Ovary (tissue), 3 donors: ENCODE measurements around the gene PPFIA2.

Source experiments
- EP300 ChIP-seq: sonication (generic); formaldehyde crosslinking; IDR thresholded peaks from one replicate; pipeline ENCODE4 v1.6.1; 2017; ENCODE audit warnings: antibody characterized with exemption
- POLR2A ChIP-seq: fragments of 450-650 bp; IDR thresholded peaks from one replicate; pipeline ENCODE4 v1.6.1; 2017; ENCODE audit warnings: antibody characterized with exemption, mild to moderate bottlenecking, moderate library complexity
- TF ChIP-seq, protein P1 (sequence below), 3 donors: fragments of 450-650 bp in 2 of 3; fragments of 200-600 bp in 1 of 3; IDR thresholded peaks; one replicate each; pipeline versions ENCODE4 v1.5.1 to v1.8.0; 2016 to 2022; ENCODE audit warnings: antibody characterized with exemption in 3 of 3, mild to moderate bottlenecking in 1 of 3
- donor health status: DM: no; HTN: no; CAD: no.

DNA sequence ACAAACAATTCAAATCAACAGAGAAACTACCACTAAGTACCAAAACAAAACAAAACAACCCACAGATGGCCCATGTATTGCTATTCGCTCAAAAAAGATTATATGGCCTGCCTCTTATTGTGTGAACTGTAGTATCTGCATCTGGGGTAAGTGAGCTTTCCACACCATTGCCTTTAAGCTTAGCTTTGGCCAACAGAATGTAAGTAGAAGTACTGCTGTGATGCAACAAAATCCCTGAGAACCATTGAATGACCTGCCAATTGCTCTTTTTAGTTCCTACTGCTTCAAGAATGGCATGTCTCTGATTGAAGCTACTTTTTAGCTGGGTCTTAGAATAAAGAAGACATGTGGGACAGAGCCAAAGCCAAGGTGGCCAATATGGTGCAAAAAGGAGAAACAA is 32.5 kb downstream of the PPFIA2 start:
- TF ChIP-seq, protein P1, sequence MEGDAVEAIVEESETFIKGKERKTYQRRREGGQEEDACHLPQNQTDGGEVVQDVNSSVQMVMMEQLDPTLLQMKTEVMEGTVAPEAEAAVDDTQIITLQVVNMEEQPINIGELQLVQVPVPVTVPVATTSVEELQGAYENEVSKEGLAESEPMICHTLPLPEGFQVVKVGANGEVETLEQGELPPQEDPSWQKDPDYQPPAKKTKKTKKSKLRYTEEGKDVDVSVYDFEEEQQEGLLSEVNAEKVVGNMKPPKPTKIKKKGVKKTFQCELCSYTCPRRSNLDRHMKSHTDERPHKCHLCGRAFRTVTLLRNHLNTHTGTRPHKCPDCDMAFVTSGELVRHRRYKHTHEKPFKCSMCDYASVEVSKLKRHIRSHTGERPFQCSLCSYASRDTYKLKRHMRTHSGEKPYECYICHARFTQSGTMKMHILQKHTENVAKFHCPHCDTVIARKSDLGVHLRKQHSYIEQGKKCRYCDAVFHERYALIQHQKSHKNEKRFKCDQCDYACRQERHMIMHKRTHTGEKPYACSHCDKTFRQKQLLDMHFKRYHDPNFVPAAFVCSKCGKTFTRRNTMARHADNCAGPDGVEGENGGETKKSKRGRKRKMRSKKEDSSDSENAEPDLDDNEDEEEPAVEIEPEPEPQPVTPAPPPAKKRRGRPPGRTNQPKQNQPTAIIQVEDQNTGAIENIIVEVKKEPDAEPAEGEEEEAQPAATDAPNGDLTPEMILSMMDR (IDR thresholded peaks at IDR 0.05) = no peak
- TF ChIP-seq POLR2A (no peak), EP300 (no peak)
